BLaER1 treated with 17β-estradiol and CSF1 and Interleukin-3, amounts not matched to agents 10 nM and 100 nM (cell line): ENCODE data around the gene KIF1A.
"Not testable (repeated sequence)": the region's sequence is repeated elsewhere in the genome, so short reads cannot be mapped to it uniquely, and the experiment has no call there.

Source experiments
- H3K27ac ChIP-seq, 11 experiments: shearing (Covaris generic); formaldehyde crosslinking; 2 replicates each; pipeline ENCODE4 v1.8.1; 2022
- H3K27me3 ChIP-seq, 11 experiments: shearing (Covaris generic); formaldehyde crosslinking; 2 replicates each; pipeline ENCODE4 v1.8.1; 2022
- H3K36me3 ChIP-seq, 11 experiments: shearing (Covaris generic); formaldehyde crosslinking; 2 replicates each; pipeline ENCODE4 v1.8.1; 2022
- H3K4me1 ChIP-seq, 10 experiments: shearing (Covaris generic); formaldehyde crosslinking; 2 replicates each; pipeline ENCODE4 v1.8.1; 2022
- H3K4me2 ChIP-seq, 11 experiments: shearing (Covaris generic); formaldehyde crosslinking; 2 replicates each; pipeline ENCODE4 v1.8.1; 2022
- H3K4me3 ChIP-seq, 10 experiments: shearing (Covaris generic); formaldehyde crosslinking; 2 replicates each; pipeline ENCODE4 v1.8.1; 2022
- H3K9ac ChIP-seq, 11 experiments: shearing (Covaris generic); formaldehyde crosslinking; 2 replicates each; pipeline ENCODE4 v1.8.1; 2022
- H3K9me3 ChIP-seq, 11 experiments: shearing (Covaris generic); formaldehyde crosslinking; replicated peaks in 1 of 11; 2 replicates each; pipeline ENCODE4 v1.8.1; 2022
- H4K20me1 ChIP-seq, 11 experiments: shearing (Covaris generic); formaldehyde crosslinking; 2 replicates each; pipeline ENCODE4 v1.8.1; 2022
- Cebpa-rat ChIP-seq, 11 experiments: shearing (Covaris generic); IDR thresholded peaks; 2 replicates each; pipeline ENCODE4 v1.8.1; 2022

The KIF1A gene

DNA sequence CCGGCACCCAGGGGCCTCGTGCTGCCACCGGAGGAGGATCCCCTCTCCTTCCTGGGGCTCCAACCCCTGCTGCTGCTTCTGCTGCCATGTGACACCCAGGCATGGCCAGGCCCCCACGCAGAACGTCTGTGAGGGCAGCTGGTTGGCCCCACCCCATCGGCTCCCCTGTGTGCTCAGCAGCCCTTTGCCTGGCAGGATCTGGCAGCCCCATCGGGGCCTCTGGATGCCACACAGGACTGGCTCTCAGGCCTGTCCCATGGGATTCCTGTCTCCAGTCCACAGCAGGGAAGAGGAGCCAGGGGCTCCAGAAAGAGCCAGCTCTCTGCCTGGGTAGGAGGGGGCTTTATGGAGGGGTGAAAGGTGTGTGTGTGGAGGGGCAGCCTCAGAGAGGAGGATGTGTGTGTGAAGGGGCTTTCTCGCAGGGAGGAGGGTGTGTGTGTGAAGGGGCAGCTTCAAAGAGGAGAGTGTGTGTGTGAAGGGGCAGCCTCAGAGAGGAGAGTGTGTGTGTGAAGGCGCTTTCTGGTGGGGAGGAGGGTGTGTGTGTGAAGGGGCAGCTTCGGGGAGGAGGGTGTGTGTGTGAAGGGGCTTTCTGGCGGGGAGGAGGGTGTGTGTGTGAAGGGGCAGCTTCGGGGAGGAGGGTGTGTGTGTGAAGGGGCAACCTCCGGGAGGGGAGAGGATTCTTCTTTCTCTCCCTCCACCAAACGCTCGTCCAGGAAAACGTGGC is 145.4 kb downstream of the KIF1A start:
- not testable (repeated sequence) for H3K9me3 ChIP-seq, H4K20me1 ChIP-seq, H3K27ac ChIP-seq, H3K27me3 ChIP-seq, H3K4me1 ChIP-seq, H3K4me3 ChIP-seq, H3K36me3 ChIP-seq
- Histone ChIP-seq H3K4me2 (peak overlapping the region in 5 of 11 experiments; percentile 20 to 42 (median 37); a peak in 7 of 22 replicates), H3K9ac (0 out of 22 replicates have a peak overlapping the region, but pooled peaks of 1 of the 11 experiments have one; percentile 33)

GRCh38 chr2:240672701-240673190 is 147.3 kb downstream of the KIF1A start:
- Histone ChIP-seq H3K9me3 (no peaks in the 10 kb centered on the region), H3K36me3 (no peaks in the 10 kb centered on the region), H3K9ac (no peak overlapping the region), H3K27me3 (no peaks in the 10 kb centered on the region), H3K4me1 (peaks cover 0 to 7% (median 0%) of the 10 kb centered on the region in 10 experiments; a peak in 5 of 20 replicates), H3K27ac (no peak overlapping the region), H4K20me1 (no peaks in the 10 kb centered on the region), H3K4me2 (no peak overlapping the region), H3K4me3 (no peak overlapping the region)
- TF ChIP-seq Cebpa-rat (IDR thresholded peaks at IDR 0.05), result no peak

DNA sequence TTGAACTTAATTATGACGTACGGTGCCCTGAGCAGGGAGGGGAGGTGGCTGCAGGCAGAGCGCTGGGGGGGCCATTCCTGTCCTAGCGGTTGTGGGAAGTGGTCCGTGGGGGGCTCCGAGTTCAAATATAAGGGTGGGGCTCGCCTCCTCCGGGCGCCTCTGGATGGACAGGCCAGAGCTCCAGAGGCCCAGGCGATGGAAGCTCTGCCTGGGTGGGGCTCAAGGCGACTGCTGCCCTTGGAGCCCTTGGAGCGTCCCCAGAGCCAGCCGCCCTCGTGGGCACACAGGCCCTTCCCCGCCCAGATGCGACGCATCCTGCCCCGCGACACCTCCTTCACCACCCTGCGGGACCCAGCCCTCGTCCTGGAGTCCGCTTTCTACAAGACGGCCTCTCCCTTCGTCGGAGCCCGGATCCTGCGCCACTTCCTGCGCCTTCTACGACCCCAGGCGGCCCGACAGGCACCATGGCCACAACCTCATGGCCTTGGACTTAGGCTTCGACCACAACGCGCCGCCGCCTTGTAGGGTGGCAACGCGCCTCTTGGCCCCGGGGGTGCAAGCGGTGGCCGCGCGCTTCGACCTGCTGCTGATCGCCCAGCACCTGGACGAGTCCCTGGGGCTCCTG is 147.8 kb downstream of the KIF1A start:
- Histone ChIP-seq H3K36me3 (no peaks in the 10 kb centered on the region), H3K9ac (no peak overlapping the region), H4K20me1 (no peaks in the 10 kb centered on the region), H3K4me2 (no peak overlapping the region), H3K9me3 (no peaks in the 10 kb centered on the region), H3K4me1 (peaks cover 0 to 7% (median 0%) of the 10 kb centered on the region in 10 experiments; a peak in 5 of 20 replicates), H3K27ac (no peak overlapping the region), H3K4me3 (no peak overlapping the region), H3K27me3 (no peaks in the 10 kb centered on the region)
- no peak for TF ChIP-seq Cebpa-rat (IDR thresholded peaks at IDR 0.05)

- Histone ChIP-seq H3K4me3 (no peak overlapping the region), H3K9ac (no peak overlapping the region), H3K27me3 (no peaks in the 10 kb centered on the region), H3K36me3 (no peaks in the 10 kb centered on the region), H3K9me3 (no peaks in the 10 kb centered on the region), H3K27ac (no peak overlapping the region), H4K20me1 (no peaks in the 10 kb centered on the region), H3K4me1 (peaks cover 0 to 7% (median 0%) of the 10 kb centered on the region in 10 experiments; a peak in 5 of 20 replicates), H3K4me2 (no peak overlapping the region)
- TF ChIP-seq Cebpa-rat (IDR thresholded peaks at IDR 0.05), result no peak
Observed at GRCh38 chr2:240670950-240671349, 149.1 kb downstream of the KIF1A start.

DNA sequence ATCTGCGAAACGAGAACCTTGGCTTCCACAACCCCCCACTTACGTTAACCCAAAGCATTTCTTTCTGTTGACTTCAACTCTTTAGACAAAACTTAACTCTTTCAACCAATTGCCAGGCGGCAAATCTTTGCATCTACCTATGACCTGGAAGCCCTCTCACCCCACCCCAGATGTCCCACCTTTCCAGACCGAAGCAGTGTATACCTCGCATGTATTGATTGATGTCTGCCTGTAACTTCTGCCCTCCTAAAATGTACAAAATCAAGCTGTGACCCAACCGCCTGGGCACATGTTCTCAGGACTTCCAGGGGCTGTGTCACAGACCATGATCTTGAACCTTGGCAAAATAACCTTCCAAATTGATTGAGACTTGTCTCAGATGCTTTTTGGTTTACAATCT is 149.6 kb downstream of the KIF1A start:
- Histone ChIP-seq H3K27me3 (no peaks in the 10 kb centered on the region), H3K9ac (no peak overlapping the region), H4K20me1 (no peaks in the 10 kb centered on the region), H3K27ac (no peak overlapping the region), H3K4me3 (no peak overlapping the region), H3K4me2 (no peak overlapping the region), H3K4me1 (peaks cover 0 to 7% (median 0%) of the 10 kb centered on the region in 10 experiments; a peak in 5 of 20 replicates), H3K9me3 (peaks cover 0 to 1% (median 0%) of the 10 kb centered on the region in 11 experiments; a peak in 1 of 22 replicates), H3K36me3 (no peaks in the 10 kb centered on the region)
- no peak for TF ChIP-seq Cebpa-rat (IDR thresholded peaks at IDR 0.05)

- H3K27ac ChIP-seq, result no peak overlapping the region
- no peaks in the 10 kb centered on the region for H3K36me3 ChIP-seq
- H4K20me1 ChIP-seq, result no peaks in the 10 kb centered on the region
- H3K4me2 ChIP-seq, result no peak overlapping the region
- H3K9me3 ChIP-seq, result peaks cover 4 to 17% (median 12%) of the 10 kb centered on the region in 11 experiments; a peak in 17 of 22 replicates
- no peak overlapping the region for H3K9ac ChIP-seq
- TF ChIP-seq Cebpa-rat (IDR thresholded peaks at IDR 0.05), result no peak
- H3K4me1 ChIP-seq, result peaks cover 0 to 7% (median 0%) of the 10 kb centered on the region in 10 experiments; a peak in 2 of 20 replicates
- no peaks in the 10 kb centered on the region for H3K27me3 ChIP-seq
- no peak overlapping the region for H3K4me3 ChIP-seq
Observed at GRCh38 chr2:240664622-240665021, 155.4 kb downstream of the KIF1A start.
